HG02970 (cell line): ENCODE measurements around the gene PIK3R5.

ENCODE experiments used
- ATAC-seq: cut with Tn5 transposase; IDR thresholded peaks from one replicate; pipeline ENCODE4 v1.9.1; 2021; ENCODE audit warnings: mild to moderate bottlenecking, moderate library complexity, moderate number of reproducible peaks; ENCODE audit not compliant: unreplicated experiment, low FRiP score

PIK3R5 gene

DNA sequence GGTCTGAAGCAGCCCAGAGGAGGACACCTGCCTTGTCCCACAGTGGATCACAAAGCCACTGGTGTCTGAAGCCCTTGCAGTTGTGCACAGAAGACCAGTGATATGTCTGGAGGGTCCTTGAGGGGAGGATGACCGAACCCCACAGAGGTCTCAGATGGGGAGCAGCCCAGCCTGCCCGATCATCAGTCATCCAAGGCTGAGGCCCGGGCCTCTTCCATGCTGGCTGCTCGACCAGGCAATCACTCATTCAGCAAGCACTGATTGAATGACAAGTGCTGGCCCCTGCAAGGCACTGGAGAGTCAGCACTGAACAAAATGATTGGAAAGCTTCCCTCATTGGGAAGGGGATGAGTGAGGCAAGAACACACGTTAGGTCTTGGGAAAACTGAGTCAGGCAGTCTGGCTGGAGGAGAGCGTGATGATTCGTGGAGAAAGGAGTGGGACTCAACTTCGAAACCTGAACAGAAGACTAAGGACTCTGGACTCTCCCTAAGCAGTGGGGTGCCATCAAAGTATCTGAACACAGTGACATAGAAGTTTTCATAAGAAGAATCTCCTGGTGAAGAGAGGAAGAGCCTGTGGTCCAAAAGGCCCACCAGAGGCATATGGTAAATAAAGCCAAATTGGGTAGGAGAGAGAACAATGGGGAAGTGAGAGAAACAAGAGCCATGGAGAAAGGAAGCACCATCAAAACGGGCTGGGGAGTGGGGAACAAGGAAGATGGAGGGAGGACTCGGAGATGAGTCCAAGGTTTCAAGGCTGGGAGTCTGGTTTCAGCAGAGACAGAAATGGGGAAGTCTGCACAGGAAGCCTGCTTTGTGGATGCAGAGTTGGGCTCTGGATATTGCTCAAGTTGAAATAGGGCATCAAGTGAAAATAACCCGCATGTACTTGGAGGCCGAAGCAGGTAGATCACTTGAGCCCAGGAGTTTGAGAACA, 10.2 kb downstream of the PIK3R5 start:
- no peak for ATAC-seq

DNA sequence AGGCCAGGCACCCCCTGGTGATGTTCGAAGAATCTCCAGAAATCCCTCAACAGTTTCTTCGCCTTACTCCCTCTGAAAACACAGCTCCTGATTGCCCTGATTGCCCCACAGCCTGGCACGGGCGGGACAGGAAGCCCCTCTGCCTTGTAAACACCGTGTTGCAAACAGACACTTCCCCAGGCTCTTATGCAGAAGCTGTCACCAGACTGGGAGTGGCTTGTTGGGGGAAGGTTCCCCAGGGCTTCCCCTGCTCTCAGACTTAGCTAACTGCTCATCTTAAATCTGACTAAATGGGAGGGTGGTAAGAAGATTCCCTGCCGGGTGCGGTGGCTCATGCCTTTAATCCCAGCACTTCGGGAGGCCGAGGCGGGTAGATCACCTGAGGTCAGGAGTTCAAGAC, 11.2 kb downstream of the PIK3R5 start:
- no peak for ATAC-seq

DNA sequence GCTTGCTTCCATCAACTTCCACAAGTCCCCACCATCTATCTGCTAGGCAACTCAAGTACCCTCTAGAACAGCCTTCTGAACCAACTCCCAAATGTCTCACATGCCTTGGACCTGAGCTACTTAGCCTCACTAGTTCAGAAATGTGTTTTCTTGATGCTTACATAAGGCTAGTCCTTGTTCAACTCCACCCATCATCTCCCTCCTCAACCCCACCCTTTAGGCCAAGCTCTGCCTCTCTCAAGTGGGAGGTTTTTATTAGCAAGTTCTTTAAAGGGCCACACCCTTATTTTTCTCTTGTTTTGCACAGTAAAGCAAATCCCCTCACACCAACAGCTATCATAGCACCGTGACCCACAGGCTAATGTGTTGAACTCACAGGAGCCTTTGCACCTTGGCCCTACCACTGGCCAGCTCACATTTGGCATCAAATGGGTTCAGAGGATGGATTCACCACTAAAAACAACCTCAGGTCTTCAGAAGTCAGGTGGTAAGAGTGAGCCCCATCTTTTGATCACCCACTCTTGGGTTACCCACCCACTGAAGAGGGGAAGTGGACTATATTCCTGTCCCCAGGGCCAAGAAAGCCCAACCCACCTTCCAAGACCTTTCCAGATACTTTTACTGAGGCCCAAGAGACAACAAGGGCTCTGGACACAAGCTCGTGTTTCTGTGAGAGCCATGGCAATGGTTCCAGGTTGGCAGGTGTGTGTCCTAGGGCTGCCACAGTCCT, 12.2 kb downstream of the PIK3R5 start:
- no peak for ATAC-seq

DNA sequence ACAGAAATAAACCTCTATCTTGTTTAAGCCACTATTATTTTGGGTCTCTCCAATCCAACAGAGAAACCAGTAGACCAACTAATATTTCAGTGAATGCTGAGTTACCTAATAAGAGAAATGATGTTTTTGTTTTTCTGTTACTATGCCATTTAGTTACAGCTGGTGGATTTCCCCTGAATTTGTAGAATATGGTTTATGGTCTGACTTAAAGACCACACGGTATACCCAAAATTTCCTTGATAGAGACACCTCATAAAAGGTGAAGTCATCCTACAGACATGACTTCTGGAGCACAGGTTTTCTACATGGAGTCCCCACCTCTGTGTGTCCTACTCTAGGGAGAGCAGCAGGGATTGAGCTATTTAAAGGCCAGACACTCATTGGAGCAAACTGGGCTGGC, 13.3 kb downstream of the PIK3R5 start:
- ATAC-seq: no peak

DNA sequence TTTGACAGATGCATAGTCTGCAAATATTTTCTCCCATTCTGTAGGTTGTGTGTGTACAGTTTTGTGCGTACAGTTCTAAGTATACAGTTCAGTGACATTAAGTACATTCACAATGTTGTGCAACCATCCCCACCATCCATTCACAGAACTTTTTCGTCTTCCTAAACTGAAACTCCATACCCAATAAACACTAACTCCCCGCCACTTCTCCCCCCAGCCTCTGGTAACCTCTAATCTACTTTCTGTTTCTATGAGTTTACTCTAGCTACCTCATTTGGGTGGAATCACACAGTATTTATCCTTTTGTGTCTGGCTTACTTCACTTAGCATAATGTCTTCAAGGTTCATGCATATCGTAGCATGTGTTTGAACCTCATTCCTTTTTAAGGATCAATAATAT, 14.3 kb downstream of the PIK3R5 start:
- ATAC-seq: no peak

DNA sequence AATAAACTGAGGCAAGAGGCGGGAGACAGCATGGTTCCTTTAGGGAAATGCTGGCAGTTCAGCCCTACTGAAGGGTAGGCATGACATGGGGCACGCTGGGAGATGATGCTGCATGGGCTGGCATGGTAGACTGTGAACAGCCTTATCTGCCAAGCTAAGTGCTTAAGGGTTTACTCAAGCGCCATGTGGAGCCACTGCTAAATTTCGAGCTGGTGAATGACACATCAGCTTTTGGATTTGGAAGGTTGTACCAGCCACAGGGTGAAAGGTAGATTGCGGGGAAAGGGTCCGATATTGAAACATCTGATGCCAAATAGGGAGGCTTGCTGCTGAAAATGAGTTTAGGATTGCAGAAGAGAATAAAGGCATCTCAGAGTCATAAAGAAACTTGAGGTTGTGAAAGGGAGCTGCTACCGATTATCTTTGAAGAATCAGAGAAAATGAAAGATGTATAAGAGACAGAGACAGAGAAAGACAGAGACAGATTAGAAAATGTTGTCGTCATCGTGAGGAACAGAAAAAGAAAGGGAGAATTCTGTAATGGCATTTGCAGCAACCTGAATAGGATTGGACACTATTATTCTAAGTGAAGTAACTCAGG, 16.3 kb downstream of the PIK3R5 start:
- no peak for ATAC-seq

DNA sequence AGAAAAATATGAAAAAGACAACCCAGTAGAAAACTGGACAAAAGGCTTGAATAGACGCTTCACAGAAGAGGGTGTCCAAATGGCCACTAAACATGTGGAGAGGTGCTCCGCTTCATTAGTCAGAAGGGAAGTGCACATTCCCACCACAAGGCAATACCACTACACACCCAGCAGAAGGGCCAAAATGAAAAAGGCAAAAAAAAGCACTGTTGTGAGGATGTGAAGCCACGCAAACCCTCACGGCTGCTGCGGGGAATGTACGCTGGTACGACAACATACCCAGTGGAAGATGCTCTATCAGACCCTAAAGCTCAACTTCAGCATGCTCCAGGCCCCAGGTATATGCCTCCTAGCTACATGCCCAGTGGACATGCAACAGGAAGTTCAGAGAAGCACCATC, 17.0 kb downstream of the PIK3R5 start:
- ATAC-seq: no peak

DNA sequence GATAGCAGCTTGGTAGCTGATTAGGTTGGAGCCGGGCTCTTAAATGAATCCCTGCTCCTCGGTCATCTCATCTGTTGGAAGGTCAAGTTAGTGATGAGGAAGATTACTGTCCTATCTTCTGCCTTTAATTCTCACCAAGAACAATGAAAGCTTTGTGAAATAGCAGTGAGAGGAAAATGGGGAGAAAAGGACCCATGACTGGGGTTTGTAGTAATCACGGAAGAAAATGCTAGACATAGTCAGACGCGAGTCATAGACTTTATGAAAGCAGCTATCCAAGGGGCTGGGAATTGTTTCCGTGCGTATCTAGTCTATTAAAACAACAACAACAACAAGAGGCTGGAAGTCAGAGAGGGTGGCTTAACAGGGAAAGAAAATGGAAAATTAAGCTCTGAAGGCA, 18.3 kb downstream of the PIK3R5 start:
- no peak for ATAC-seq

DNA sequence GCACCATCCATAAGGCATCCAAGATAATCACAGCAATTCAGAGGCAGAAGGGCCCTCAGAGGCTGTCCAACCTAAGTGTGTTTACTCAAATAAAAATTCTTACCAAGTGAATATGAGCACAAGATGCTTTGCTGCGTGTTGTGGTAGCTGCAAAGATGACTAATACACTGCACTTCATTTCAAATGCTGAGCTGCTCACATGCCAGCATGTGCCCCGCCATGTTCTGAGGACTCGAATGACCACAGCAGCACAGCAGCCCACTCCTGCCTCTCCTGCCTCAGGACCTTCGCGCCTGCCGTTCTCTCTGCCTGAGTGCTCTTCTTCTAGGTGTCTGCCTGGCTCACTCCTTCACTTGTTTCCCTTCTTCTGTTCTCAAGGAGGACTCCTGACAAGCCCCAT, 19.0 kb downstream of the PIK3R5 start:
- no peak for ATAC-seq

DNA sequence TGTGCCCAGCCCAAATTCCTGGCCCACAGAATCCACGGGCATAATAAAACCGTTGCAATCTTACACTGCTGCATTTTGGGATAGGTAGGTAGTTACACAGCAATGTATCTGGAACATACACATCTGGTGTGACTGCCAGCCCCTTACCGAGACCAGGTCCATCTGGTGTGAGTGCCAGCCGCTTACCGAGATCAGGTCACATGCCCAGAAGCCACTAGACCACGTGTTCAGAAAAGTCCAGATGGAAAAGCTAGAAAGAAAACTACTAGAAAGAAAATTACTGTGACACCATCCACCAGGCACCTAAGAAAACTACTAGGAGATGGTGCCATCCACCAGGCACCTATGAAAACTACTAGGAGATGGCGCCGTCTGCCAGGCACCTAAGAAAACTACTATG, 19.4 kb downstream of the PIK3R5 start:
- ATAC-seq: no peak

DNA sequence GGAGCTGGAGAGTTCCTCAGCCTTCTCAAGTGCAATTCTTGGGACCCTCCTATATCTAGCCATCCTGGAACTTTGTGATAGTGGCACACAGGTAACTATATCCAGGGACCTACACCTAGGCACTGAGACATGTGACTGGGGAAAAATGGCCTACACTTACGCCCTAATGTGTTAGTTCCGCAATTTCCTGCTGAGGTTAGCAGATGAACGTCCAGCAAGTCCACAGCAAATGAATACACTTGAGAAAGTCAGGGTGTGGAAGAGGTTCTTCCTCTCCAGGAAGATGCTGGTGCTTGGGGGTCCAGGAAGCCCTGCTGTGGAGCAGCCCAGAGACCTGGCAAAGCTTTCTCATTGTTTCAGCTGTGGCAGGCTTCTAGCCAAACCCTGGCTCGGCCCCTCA, 20.8 kb downstream of the PIK3R5 start:
- ATAC-seq: no peak

DNA sequence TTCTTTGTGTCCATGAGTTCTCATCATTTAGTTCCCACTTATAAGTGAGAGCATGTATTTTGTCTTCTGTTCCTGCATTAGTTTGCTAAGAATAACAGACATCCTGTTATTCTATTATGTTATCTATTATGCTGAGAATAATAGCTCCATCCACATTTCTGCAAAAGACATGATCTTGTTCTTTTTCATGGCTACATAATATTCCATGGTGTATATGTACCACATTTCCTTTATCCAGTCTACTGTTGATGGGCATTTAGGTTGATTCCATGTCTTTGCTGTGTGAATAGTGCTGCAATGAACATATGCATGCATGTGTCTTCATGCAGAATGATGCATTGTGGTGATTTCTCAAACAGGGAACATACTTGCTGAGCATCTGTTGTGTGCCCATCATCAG, 21.4 kb downstream of the PIK3R5 start:
- ATAC-seq: no peak

DNA sequence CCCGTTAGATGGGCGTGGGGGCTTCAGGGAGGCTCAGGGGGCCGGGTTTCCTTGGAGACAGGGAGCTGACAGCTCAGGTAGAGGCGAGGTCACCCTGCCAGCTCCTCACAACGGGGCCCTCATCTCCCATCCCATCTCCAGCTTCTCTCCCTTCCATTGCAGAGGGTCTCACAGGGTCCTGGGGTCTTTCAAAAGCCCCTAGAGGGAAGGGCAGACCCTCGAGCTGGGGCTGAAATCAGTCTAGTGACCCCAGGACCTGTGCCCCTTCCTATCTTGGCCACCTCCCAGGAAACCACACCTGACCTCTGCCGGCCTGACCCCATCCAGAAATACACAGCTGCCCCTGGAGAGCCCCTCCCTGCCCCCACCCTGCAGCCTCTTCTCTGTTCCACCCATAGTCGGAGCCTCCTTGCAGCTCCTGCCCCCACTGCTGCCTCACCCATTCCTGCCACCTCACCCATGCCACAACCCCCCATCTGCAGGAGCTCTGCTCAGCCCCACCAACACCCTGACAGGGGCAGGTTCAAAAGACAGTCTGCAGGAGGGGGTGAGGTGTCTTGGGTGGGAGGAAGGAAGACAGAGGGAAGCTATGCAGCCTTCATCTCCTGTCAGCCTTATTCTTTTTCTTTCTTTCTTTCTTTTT, 23.4 kb downstream of the PIK3R5 start:
- no peak for ATAC-seq

DNA sequence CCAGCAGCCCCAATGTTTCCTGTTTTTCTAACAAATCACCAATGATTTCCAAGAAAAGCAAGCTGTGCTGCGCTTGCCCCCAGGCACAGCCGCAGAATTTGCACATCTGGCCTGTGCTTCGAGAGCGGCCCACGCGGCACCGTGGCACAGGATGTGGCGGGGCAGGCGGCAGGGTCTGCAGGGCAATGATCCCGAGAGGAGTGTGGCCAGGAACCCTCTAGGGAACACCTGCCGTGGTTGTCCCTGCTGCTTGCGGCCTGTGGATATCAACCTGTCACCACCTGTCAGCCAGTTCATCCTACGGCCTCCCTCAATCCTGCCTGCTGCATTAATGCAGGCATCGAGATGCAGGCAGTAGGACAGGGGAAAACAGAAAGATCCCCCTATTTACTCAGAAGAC, 24.0 kb downstream of the PIK3R5 start:
- no peak for ATAC-seq

DNA sequence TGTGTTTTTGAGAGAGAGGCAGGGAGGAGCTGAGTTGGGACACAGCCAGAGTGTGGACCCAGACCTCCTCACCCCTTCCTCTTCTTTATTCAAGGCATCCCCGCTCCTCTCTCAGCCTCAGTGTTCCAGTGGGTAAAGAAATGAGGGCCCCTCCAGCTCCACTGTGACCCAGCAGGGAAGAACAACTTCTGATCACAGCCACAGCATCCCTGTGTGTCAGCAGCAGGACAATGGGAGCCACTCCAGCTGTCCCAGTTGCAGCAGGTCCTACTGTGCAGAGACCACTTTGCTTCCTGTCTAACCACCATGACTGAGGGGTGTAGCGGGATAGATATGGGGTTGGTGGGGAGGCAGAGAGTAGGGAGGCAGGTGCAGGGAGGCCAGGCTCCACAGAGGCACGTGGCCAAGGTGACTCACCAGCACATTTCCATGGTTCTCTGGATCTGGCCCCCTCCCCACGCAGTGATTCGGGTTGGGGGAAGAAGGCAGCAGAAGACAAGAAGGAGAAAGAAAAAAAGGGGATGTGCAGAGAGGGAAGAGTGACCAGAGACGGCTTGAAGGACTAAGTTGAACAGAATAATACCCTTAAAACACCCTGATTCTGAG, 24.5 kb downstream of the PIK3R5 start:
- ATAC-seq: no peak

DNA sequence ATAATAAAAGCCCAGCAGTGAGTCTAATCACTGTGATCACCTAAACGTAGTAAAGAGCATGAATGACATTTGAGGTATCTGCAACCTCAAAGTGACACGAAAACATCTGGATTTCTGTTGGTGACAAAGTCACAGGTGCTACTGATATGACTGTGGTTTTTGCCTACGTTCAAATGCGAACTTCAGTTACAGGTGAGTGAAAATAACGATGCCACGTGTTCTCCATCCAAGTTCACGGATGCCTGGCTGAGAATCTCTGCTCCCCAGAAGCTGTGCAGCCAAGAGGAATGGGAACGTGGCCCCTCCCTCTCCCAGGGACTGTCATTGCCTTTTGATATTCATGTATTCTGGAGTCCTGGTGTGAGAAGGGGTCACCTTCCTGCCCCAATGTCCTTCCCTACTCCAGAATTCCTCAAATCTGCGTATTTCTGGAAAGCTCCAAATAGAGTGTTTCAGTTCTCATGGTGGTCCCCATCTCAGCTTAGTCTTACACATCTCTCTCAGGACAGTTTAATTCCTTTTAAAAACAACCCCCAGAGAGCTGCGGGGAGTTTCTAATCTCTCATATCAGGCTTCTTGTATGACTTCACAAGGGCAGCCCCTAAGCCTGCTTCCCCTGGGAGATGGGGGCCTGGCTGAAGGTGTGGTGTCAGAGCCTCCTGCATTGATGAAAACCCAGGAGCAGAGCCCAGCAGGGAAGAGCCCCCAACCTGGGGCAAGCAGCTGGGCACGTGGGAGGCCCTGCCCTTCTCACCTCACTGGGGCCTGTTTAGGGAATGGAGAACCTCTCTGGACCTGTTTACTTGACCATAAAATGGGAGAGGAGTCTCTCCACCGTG, 25.8 kb downstream of the PIK3R5 start:
- ATAC-seq: no peak

DNA sequence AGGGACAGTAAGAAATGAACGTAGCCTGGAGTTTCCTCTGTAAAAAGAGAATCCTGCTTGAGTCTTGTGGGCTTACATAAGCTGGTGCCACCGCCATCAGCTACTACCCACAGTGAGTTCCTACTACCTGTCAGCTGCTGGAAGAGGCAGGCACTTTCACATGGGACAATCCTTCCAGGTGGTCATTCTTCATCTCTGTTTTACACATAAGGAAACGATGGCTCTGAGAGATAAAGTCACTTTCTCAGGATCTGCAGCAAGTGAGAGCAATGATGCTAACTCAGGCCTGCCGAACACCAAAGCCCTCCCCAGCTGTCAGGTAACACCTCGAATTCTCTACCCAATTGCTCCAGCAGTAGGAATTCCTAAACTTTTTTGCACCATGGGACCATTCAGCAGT, 26.6 kb downstream of the PIK3R5 start:
- no peak for ATAC-seq

DNA sequence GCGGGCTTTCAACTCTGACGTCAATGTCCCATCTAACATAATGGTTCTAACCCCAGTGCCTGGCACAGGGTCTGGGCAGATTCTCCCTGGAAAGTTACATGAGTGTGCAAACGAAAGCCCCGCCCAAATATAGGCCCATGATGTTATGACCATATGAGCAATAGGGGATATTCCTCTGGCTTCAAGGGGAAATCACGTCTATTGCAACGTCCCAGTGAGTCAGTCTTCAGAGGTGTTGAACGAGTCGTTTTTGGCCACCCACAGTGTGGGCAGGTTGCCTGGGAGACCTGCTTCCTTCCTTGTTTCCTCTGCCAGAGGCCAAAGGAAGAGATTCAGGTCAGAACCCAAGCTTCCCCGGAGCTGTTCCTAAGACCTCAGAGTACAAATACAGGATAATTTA, 30.3 kb downstream of the PIK3R5 start:
- no peak for ATAC-seq

DNA sequence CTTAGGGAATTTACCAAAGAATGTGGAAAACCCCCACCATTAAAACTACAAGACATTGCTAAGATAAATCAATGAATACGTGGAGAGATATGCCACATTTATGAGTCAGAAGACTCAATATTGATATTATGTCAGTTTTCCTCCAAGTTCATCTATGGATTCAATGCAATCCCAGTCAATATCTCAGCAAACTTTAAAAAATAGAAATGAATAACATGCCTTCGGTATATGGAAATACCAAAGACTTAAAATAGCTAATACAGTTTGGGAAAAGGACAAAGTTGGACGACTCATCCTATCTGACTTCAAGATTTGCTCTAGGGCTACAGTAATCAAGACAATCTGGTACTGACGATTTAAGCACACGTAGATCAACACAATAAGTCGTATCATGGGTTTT, 31.2 kb downstream of the PIK3R5 start:
- ATAC-seq: no peak

DNA sequence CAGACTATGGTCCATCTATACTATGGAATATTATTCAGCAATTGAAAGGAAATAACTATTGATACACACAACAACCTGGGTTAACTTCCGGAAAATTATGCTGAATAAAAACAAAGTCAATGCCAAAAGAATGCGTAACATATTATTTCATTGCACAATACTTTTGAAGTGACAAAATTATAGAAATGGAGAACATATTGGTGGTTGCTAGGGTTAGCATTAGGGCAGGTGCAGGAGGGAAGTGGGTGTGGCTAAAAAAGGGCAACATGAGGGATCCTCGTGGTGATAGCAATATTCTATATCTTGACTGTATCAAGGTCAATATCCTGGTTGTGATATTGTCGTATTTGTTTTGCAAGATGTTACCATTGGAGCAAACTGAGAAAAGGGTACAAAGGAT, 34.9 kb downstream of the PIK3R5 start:
- ATAC-seq: no peak
